HepG2 (cell line): ENCODE results near the gene HAGHL. TPM values are rescaled to one million over a fixed set of nuclear protein-coding genes. Genes with fewer than 3 reads are reported as not detected.

Experiments
- AHDC1 ChIP-seq: sonication (generic); formaldehyde crosslinking; IDR thresholded peaks from 2 replicates; pipeline ENCODE4 v1.5.1; 2020; ENCODE audit warnings: mild to moderate bottlenecking, missing genetic modification reagents, borderline replicate concordance
- FOXA3 ChIP-seq: IDR thresholded peaks from 2 replicates; pipeline ENCODE4 v1.6.1; 2016; ENCODE audit warnings: missing genetic modification reagents, missing compliant biosample characterization
- KAT7 ChIP-seq: IDR thresholded peaks from 2 replicates; pipeline ENCODE4 v1.6.1; 2018; ENCODE audit warnings: borderline replicate concordance, missing compliant biosample characterization
- NFKB2 ChIP-seq: sonication (generic); formaldehyde crosslinking; IDR thresholded peaks from 2 replicates; pipeline ENCODE4 v1.4.0; 2020; ENCODE audit warnings: missing genetic modification reagents, borderline replicate concordance
- REXO4 ChIP-seq: sonication (generic); formaldehyde crosslinking; IDR thresholded peaks from 2 replicates; pipeline ENCODE4 v1.8.0; 2022; ENCODE audit warnings: missing genetic modification reagents, mild to moderate bottlenecking, borderline replicate concordance
- SRSF4 ChIP-seq: fragments of 200-400 bp; formaldehyde crosslinking; IDR thresholded peaks from one replicate; pipeline ENCODE4 v1.6.1; 2018; ENCODE audit warnings: mild to moderate bottlenecking, low read depth, low read length, moderate library complexity; ENCODE audit not compliant: poor library complexity, severe bottlenecking
- TBP ChIP-seq: sonication (generic); formaldehyde crosslinking; IDR thresholded peaks from 2 replicates; pipeline ENCODE4 v1.5.0; 2020; ENCODE audit warnings: missing genetic modification reagents
- ZC3H4 ChIP-seq: sonication (generic); formaldehyde crosslinking; IDR thresholded peaks from 2 replicates; pipeline ENCODE4 v1.4.0; 2020; ENCODE audit warnings: missing genetic modification reagents, borderline replicate concordance
- ZFP1 ChIP-seq: IDR thresholded peaks from 2 replicates; pipeline ENCODE4 v1.6.1; 2016
- ZNF256 ChIP-seq: sonication (generic); formaldehyde crosslinking; conservative IDR thresholded peaks from 2 replicates; pipeline ENCODE4 v1.4.0; 2020; ENCODE audit warnings: missing genetic modification reagents
- ZNF326 ChIP-seq: sonication (generic); formaldehyde crosslinking; IDR thresholded peaks from 2 replicates; pipeline ENCODE4 v1.4.0; 2020; ENCODE audit warnings: missing genetic modification reagents, borderline replicate concordance
- ZNF557 ChIP-seq: sonication (generic); formaldehyde crosslinking; IDR thresholded peaks from 2 replicates; pipeline ENCODE4 v1.4.0; 2020; ENCODE audit warnings: missing genetic modification reagents
- ZNF782 ChIP-seq: sonication (generic); formaldehyde crosslinking; IDR thresholded peaks from 2 replicates; pipeline ENCODE4 v1.4.0; 2020; ENCODE audit warnings: missing genetic modification reagents, mild to moderate bottlenecking, borderline replicate concordance
- ZZZ3 ChIP-seq: sonication (generic); formaldehyde crosslinking; IDR thresholded peaks from 2 replicates; pipeline ENCODE4 v1.4.0; 2020; ENCODE audit warnings: missing genetic modification reagents, mild to moderate bottlenecking, borderline replicate concordance
- polyA plus RNA-seq, 8 experiments: library from polyadenylated mRNA; depleted of rRNA in 3 of 8; stranded (reverse) in 7 of 8; unstranded in 1 of 8; fragments of >200 nt; fragmentation: Illumina TruSeq in 4 of 8; extraction: Trizol in 4 of 8; gene quantifications; 2 replicates each; pipeline versions ENCODE4 v1.2.1 to v1.2.3, GENCODE V29; 2011 to 2016; ENCODE audit warnings: low read depth in 4 of 8, missing spikeins in 1 of 8, mixed read lengths in 1 of 8; ENCODE audit not compliant: insufficient read depth in 1 of 8
- total RNA-seq, 5 experiments: library from RNA; depleted of rRNA; stranded (reverse); fragments of >200 nt; fragmentation: Illumina TruSeq; extraction: Trizol; gene quantifications; 2 replicates each; pipeline ENCODE4 v1.2.3, GENCODE V29; 2016; ENCODE audit warnings: low read depth in 1 of 5
- TF ChIP-seq, protein P1 (sequence below): sonication (generic); formaldehyde crosslinking; IDR thresholded peaks from one replicate; pipeline ENCODE4 v1.5.1; 2020; ENCODE audit warnings: mild to moderate bottlenecking, missing genetic modification reagents; ENCODE audit errors: not compliant biosample characterization

HAGHL gene
- total and polyA plus RNA-seq, 2 of the 13 experiments (the other 11 are each of a cell fraction or from before 2014, with no cell fraction given), result 3.4 to 8.4 TPM

GRCh38 chr16:727291-727977, 528 bp downstream of the HAGHL start (continued):
- TF ChIP-seq TBP (CRISPR knock-in tag), result no peak
- TF ChIP-seq ZNF557, result no peak
- no peak for TF ChIP-seq ZFP1 (CRISPR knock-in tag)
- no peak for TF ChIP-seq ZC3H4 (CRISPR knock-in tag)
- TF ChIP-seq ZNF782, result no peak; the same call in 1 of the 2 replicates
- no peak for TF ChIP-seq ZNF256
- TF ChIP-seq FOXA3 (CRISPR knock-in tag), result no peak
- TF ChIP-seq REXO4, result no peak
- TF ChIP-seq ZNF326, result no peak
- TF ChIP-seq NFKB2 (CRISPR knock-in tag), result no peak
- TF ChIP-seq, protein P1, sequence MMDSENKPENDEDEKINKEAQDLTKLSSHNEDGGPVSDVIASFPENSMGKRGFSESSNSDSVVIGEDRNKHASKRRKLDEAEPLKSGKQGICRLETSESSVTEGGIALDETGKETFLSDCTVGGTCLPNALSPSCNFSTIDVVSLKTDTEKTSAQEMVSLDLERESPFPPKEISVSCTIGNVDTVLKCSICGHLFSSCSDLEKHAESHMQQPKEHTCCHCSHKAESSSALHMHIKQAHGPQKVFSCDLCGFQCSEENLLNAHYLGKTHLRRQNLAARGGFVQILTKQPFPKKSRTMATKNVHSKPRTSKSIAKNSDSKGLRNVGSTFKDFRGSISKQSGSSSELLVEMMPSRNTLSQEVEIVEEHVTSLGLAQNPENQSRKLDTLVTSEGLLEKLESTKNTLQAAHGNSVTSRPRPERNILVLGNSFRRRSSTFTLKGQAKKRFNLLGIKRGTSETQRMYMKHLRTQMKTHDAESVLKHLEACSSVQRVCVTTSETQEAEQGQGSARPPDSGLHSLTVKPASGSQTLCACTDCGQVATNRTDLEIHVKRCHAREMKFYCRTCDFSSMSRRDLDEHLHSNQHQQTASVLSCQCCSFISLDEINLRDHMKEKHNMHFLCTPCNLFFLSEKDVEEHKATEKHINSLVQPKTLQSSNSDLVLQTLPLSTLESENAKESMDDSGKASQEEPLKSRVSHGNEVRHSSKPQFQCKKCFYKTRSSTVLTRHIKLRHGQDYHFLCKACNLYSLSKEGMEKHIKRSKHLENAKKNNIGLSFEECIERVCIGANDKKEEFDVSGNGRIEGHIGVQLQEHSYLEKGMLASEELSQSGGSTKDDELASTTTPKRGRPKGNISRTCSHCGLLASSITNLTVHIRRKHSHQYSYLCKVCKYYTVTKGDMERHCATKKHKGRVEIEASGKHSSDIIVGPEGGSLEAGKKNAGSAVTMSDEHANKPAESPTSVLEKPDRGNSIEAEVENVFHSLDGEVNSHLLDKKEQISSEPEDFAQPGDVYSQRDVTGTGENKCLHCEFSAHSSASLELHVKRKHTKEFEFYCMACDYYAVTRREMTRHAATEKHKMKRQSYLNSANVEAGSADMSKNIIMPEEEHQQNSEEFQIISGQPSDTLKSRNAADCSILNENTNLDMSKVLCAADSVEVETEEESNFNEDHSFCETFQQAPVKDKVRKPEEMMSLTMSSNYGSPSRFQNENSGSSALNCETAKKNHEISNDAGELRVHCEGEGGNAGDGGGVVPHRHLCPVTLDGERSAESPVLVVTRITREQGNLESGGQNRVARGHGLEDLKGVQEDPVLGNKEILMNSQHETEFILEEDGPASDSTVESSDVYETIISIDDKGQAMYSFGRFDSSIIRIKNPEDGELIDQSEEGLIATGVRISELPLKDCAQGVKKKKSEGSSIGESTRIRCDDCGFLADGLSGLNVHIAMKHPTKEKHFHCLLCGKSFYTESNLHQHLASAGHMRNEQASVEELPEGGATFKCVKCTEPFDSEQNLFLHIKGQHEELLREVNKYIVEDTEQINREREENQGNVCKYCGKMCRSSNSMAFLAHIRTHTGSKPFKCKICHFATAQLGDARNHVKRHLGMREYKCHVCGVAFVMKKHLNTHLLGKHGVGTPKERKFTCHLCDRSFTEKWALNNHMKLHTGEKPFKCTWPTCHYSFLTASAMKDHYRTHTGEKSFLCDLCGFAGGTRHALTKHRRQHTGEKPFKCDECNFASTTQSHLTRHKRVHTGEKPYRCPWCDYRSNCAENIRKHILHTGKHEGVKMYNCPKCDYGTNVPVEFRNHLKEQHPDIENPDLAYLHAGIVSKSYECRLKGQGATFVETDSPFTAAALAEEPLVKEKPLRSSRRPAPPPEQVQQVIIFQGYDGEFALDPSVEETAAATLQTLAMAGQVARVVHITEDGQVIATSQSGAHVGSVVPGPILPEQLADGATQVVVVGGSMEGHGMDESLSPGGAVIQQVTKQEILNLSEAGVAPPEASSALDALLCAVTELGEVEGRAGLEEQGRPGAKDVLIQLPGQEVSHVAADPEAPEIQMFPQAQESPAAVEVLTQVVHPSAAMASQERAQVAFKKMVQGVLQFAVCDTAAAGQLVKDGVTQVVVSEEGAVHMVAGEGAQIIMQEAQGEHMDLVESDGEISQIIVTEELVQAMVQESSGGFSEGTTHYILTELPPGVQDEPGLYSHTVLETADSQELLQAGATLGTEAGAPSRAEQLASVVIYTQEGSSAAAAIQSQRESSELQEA (CRISPR knock-in tag), result no peak
- TF ChIP-seq SRSF4, result no peak
- no peak for TF ChIP-seq ZZZ3 (CRISPR knock-in tag)
- TF ChIP-seq AHDC1 (CRISPR knock-in tag), result no peak
- no peak for TF ChIP-seq KAT7 (CRISPR knock-in tag)
